DND-41 (cell line): ENCODE measurements around the gene FBXO47.

ENCODE experiments used
- ATAC-seq: fragments of 200-7000 bp; cut with Tn5 transposase; 3 replicates; pipeline ENCODE4 v1.9.1; 2021; ENCODE audit warnings: low read depth; ENCODE audit not compliant: insufficient read depth
- DNase-seq: peaks from one replicate; pipeline ENCODE4 v3.0.0-alpha.2; 2020
- H2AFZ ChIP-seq: 2 replicates; pipeline ENCODE4 v1.6.0; 2012; ENCODE audit warnings: low read depth, low read length
- H3K27ac ChIP-seq: 2 replicates; pipeline ENCODE4 v1.5.1; 2012; ENCODE audit warnings: low read length, inconsistent platforms
- H3K27me3 ChIP-seq: fragments of 200-600 bp; sonication (generic); 2 replicates; pipeline ENCODE4 v1.6.0; 2012; ENCODE audit warnings: low read length, mild to moderate bottlenecking, inconsistent platforms; ENCODE audit not compliant: insufficient read depth, poor library complexity
- H3K36me3 ChIP-seq: 2 replicates; pipeline ENCODE4 v1.5.1; 2012; ENCODE audit warnings: low read length, inconsistent platforms; ENCODE audit not compliant: insufficient read depth
- H3K4me1 ChIP-seq: 2 replicates; pipeline ENCODE4 v1.5.1; 2012; ENCODE audit warnings: mild to moderate bottlenecking, low read length; ENCODE audit not compliant: insufficient read depth
- H3K4me2 ChIP-seq: 2 replicates; pipeline ENCODE4 v1.6.0; 2012; ENCODE audit warnings: mild to moderate bottlenecking, moderate library complexity, low read length, inconsistent platforms; ENCODE audit not compliant: insufficient read depth
- H3K4me3 ChIP-seq, 2 experiments: fragments of 200-600 bp in 1 of 2; shearing (Covaris generic) in 1 of 2; 2 replicates each; pipeline ENCODE4 v1.5.1; 2012 to 2016; ENCODE audit warnings: inconsistent platforms in 2 of 2, low read length in 2 of 2, mild to moderate bottlenecking in 2 of 2, low read depth in 1 of 2, moderate library complexity in 1 of 2
- H3K79me2 ChIP-seq: 2 replicates; pipeline ENCODE4 v1.6.0; 2012; ENCODE audit warnings: low read length, inconsistent platforms; ENCODE audit not compliant: insufficient read depth
- H3K9ac ChIP-seq: 2 replicates; pipeline ENCODE4 v1.6.0; 2012; ENCODE audit warnings: low read depth, mild to moderate bottlenecking, inconsistent platforms, low read length, moderate library complexity
- H3K9me3 ChIP-seq: 2 replicates; pipeline ENCODE4 v1.5.1; 2012; ENCODE audit warnings: low read length, moderate library complexity, mild to moderate bottlenecking, inconsistent platforms; ENCODE audit not compliant: insufficient read depth, severe bottlenecking
- H4K20me1 ChIP-seq: 2 replicates; pipeline ENCODE4 v1.6.0; 2012; ENCODE audit warnings: low read length; ENCODE audit not compliant: insufficient read depth
- CTCF ChIP-seq: IDR thresholded peaks from 2 replicates; pipeline ENCODE4 v1.5.1; 2012; ENCODE audit warnings: borderline replicate concordance, low read length, moderate library complexity, mild to moderate bottlenecking; ENCODE audit not compliant: poor library complexity, severe bottlenecking; ENCODE audit errors: extremely low read depth
- EZH2 ChIP-seq: IDR thresholded peaks from 3 replicates; pipeline ENCODE4 v1.6.1; 2012; ENCODE audit warnings: borderline replicate concordance, low read depth, mild to moderate bottlenecking, moderate library complexity, low read length, inconsistent platforms; ENCODE audit not compliant: severe bottlenecking

The FBXO47 gene, protein sequence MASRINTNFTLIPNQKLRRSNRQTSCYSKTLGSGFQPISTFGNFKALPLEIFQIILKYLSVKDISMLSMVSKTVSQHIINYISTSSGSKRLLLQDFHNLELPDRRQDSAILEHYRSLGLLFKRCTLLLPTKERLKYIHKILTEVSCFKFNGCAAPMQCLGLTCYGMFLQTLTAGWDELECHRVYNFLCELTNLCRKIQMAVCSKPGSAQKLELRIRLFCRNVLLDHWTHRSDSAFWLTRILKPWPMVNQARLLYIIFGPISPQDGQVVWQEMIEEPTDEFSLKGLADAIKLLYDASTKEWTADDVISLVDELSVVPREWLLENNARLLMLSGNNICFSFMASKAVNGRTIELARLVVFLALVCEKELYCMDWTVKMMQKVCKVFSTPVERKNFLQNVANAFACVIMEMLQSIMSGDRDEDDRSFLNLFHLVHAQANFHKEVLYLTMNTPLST

GRCh38 chr17:38967290-38967738, at the start of gene FBXO47:
TSS of gene FBXO47 (minus strand) at chr17:38967403. CDS start at chr17:38963025, 4,378 bp downstream.
- TF ChIP-seq CTCF: no peak
- TF ChIP-seq EZH2: no peak
- Histone ChIP-seq H3K36me3 (no peaks in the 10 kb centered on the region), H2AFZ (no peak within 1 kb of the TSS), H3K4me2 (no peak within 1 kb of the TSS), H3K9me3 (no peaks in the 10 kb centered on the region), H4K20me1 (no peaks in the 10 kb centered on the region), H3K79me2 (no peaks in the 10 kb centered on the region), H3K4me1 (no peaks in the 10 kb centered on the region), H3K9ac (no peak within 1 kb of the TSS), H3K4me3 (no peak within 1 kb of the TSS), H3K27ac (no peak within 1 kb of the TSS), H3K27me3 (no peaks in the 10 kb centered on the region)
- DNase-seq: no peak
- ATAC-seq: no peak

DNA sequence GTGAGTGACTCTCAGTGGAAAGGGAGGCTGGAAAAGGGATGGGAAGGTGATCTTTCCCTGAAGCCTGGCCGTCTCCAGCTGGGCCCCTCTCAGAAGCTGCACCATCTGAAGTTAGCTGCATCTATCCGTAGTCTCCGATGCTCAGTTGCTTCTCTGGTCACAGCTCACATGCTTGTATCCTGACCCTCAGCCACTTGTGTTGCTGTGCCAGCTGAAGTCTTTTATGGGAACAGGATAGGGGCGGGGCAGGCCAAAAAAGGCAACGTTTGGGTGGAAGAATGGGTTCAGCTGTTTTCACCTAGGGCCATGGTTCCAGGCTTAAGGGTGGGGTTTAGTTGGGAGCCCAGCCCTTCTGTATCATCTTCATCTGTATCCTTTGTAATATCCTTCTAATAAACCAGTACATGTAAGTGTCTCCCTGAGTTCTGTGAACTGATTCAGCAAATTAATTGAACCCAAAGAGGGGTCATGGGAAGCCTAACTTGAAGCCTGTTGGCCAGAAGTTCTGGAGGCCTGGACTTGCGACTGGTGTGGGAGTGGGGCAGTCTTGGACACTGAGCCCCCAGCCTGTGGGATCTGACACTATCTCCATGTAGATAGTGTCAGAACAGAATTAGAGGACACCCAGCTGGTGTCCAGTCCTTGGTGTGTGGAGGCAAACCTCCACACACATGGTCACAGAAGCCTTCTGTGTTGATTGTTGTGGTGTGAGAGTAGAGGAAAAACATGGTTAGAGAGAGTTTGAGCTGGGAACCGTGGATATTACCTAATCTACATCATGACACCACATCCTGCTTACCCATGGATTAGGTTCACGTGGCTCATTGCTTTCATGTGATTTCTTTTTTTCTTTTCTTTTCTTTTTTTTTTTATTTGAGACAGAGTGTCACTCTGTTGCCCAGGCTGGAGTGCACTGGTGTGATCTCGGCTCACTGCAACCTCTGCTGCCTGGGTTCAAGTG, 49.3 kb upstream of the FBXO47 start:
- DNase-seq: peak; percentile 36
- no peaks in the 10 kb centered on the region for H3K36me3 ChIP-seq
- TF ChIP-seq CTCF: no peak
- TF ChIP-seq EZH2: no peak
- H3K79me2 ChIP-seq: no peaks in the 10 kb centered on the region
- H4K20me1 ChIP-seq: no peaks in the 10 kb centered on the region
- ATAC-seq: peak; percentile 92
- no peak overlapping the region for H3K4me2 ChIP-seq
- H3K27ac ChIP-seq: peak overlapping the region; percentile 73
- peak overlapping the region; percentile 29; the same call in 1 of the 2 replicates for H2AFZ ChIP-seq
- no peak overlapping the region for H3K4me3 ChIP-seq
- H3K9ac ChIP-seq: no peak overlapping the region; the same call in 1 of the 2 replicates
- H3K27me3 ChIP-seq: no peaks in the 10 kb centered on the region
- no peaks in the 10 kb centered on the region for H3K9me3 ChIP-seq
- H3K4me1 ChIP-seq: peaks cover 20% of the 10 kb centered on the region

GRCh38 chr17:39015546-39015935, 48.3 kb upstream of the FBXO47 start:
- Histone ChIP-seq H3K27ac (no peak overlapping the region), H3K9me3 (no peaks in the 10 kb centered on the region), H3K36me3 (no peaks in the 10 kb centered on the region), H3K4me3 (no peak overlapping the region), H3K4me2 (no peak overlapping the region), H3K4me1 (peaks cover 20% of the 10 kb centered on the region), H2AFZ (no peak overlapping the region), H3K27me3 (no peaks in the 10 kb centered on the region), H3K79me2 (no peaks in the 10 kb centered on the region), H3K9ac (no peak overlapping the region), H4K20me1 (no peaks in the 10 kb centered on the region)
- no peak for TF ChIP-seq CTCF
- no peak for TF ChIP-seq EZH2
- DNase-seq: no peak
- ATAC-seq: no peak
